GM23338 (cell line): Measurements from ENCODE around the gene GINM1. TPM values are rescaled to one million over a fixed set of nuclear protein-coding genes. Genes with fewer than 3 reads are reported as not detected.

Source experiments
- ATAC-seq: fragments of 200-7000 bp; cut with Tn5 transposase; 3 replicates; pipeline ENCODE4 v1.9.1; 2020
- DNase-seq: peaks from one replicate; pipeline ENCODE4 v3.0.0-alpha.2; 2015; ENCODE audit warnings: low spot score
- H2AFZ ChIP-seq: fragments of 200-600 bp; sonication (generic); 2 replicates; pipeline ENCODE4 v1.8.0; 2016; ENCODE audit warnings: antibody characterized with exemption, mild to moderate bottlenecking, moderate library complexity
- H3F3A ChIP-seq: fragments of 200-600 bp; sonication (generic); replicated peaks from 2 replicates; pipeline ENCODE4 v1.8.0; 2017; ENCODE audit warnings: antibody characterized with exemption, mixed run types, low read depth
- H3K27ac ChIP-seq: fragments of 200-600 bp; sonication (generic); 2 replicates; pipeline ENCODE4 v1.6.1; 2016; ENCODE audit warnings: low read depth
- H3K27me3 ChIP-seq: fragments of 200-600 bp; sonication (generic); 2 replicates; pipeline ENCODE4 v1.8.0; 2016; ENCODE audit warnings: mild to moderate bottlenecking, mixed run types, moderate library complexity; ENCODE audit not compliant: insufficient read depth
- H3K36me3 ChIP-seq: fragments of 200-600 bp; sonication (generic); 2 replicates; pipeline ENCODE4 v1.8.0; 2016; ENCODE audit warnings: mild to moderate bottlenecking; ENCODE audit not compliant: insufficient read depth
- H3K4me1 ChIP-seq: fragments of 200-600 bp; sonication (generic); 2 replicates; pipeline ENCODE4 v1.8.0; 2016; ENCODE audit warnings: mild to moderate bottlenecking, moderate library complexity; ENCODE audit not compliant: insufficient read depth
- H3K4me2 ChIP-seq: fragments of 200-600 bp; sonication (generic); 2 replicates; pipeline ENCODE4 v1.7.1; 2017; ENCODE audit warnings: mixed run types
- H3K4me3 ChIP-seq: fragments of 200-600 bp; sonication (generic); 2 replicates; pipeline ENCODE4 v1.6.1; 2016; ENCODE audit warnings: mixed run types
- H3K79me2 ChIP-seq: fragments of 200-600 bp; sonication (generic); replicated peaks from 2 replicates; pipeline ENCODE4 v1.8.0; 2017; ENCODE audit warnings: mild to moderate bottlenecking; ENCODE audit not compliant: insufficient read depth
- H3K9me2 ChIP-seq: fragments of 200-600 bp; sonication (generic); 2 replicates; pipeline ENCODE4 v1.8.0; 2017; ENCODE audit not compliant: insufficient read depth
- H4K20me1 ChIP-seq: fragments of 200-600 bp; sonication (generic); replicated peaks from 2 replicates; pipeline ENCODE4 v1.8.0; 2017; ENCODE audit warnings: mild to moderate bottlenecking; ENCODE audit not compliant: insufficient read depth
- H3K27ac Mint-ChIP-seq: 2 replicates; pipeline ENCODE4 v1.8.0; 2020; ENCODE audit warnings: inconsistent platforms, mild to moderate bottlenecking, moderate library complexity, mixed read lengths
- H3K27me3 Mint-ChIP-seq: 3 replicates; pipeline ENCODE4 v1.8.0; 2022; ENCODE audit warnings: low read depth, mild to moderate bottlenecking, moderate library complexity, mixed read lengths, inconsistent platforms; ENCODE audit not compliant: insufficient read depth, poor library complexity
- H3K36me3 Mint-ChIP-seq: 3 replicates; pipeline ENCODE4 v1.8.0; 2021; ENCODE audit warnings: low read depth, mild to moderate bottlenecking, inconsistent platforms, moderate library complexity, mixed read lengths
- H3K4me1 Mint-ChIP-seq: 3 replicates; pipeline ENCODE4 v1.8.0; 2020; ENCODE audit warnings: mild to moderate bottlenecking, inconsistent platforms, mixed read lengths
- H3K4me3 Mint-ChIP-seq: 3 replicates; pipeline ENCODE4 v1.8.0; 2021; ENCODE audit warnings: moderate library complexity, mild to moderate bottlenecking, inconsistent platforms, mixed read lengths
- H3K9me3 Mint-ChIP-seq: 3 replicates; pipeline ENCODE4 v1.8.0; 2020; ENCODE audit warnings: moderate library complexity, mild to moderate bottlenecking, inconsistent platforms, mixed read lengths
- CTCF ChIP-seq, 2 experiments: fragments of 200-600 bp in 1 of 2; sonication (generic) in 1 of 2; conservative IDR thresholded peaks; 2 replicates each; pipeline versions ENCODE4 v1.5.1 to v1.6.1; 2016 to 2017; ENCODE audit warnings: antibody characterized with exemption in 2 of 2, low read depth in 2 of 2, mild to moderate bottlenecking in 2 of 2, moderate library complexity in 1 of 2
- EZH2 ChIP-seq: fragments of 200-600 bp; sonication (generic); IDR thresholded peaks from one replicate; pipeline ENCODE4 v1.8.0; 2017; ENCODE audit warnings: antibody characterized with exemption, mild to moderate bottlenecking, low read depth; ENCODE audit not compliant: unreplicated experiment
- EZH2phosphoT487 ChIP-seq: fragments of 200-600 bp; sonication (generic); IDR thresholded peaks from one replicate; pipeline ENCODE4 v1.8.1; 2018; ENCODE audit warnings: antibody characterized with exemption; ENCODE audit not compliant: unreplicated experiment
- JUNB ChIP-seq: IDR thresholded peaks from one replicate; pipeline ENCODE4 v1.6.1; 2016; ENCODE audit warnings: antibody characterized with exemption; ENCODE audit not compliant: unreplicated experiment
- NANOG ChIP-seq: IDR thresholded peaks from 2 replicates; pipeline ENCODE4 v1.6.1; 2016; ENCODE audit warnings: antibody characterized with exemption, borderline replicate concordance
- ZNF114 ChIP-seq: fragments of 250-450 bp; sonication (Bioruptor Pico); IDR thresholded peaks from 2 replicates; pipeline ENCODE4 v1.5.0; 2020; ENCODE audit warnings: mild to moderate bottlenecking, moderate library complexity
- ZNF331 ChIP-seq: fragments of 250-450 bp; sonication (Bioruptor Pico); IDR thresholded peaks from 2 replicates; pipeline ENCODE4 v1.5.0; 2020; ENCODE audit warnings: low read depth, mild to moderate bottlenecking, moderate library complexity
- ZNF462 ChIP-seq: fragments of 250-450 bp; sonication (Bioruptor Pico); IDR thresholded peaks from 2 replicates; pipeline ENCODE4 v1.5.0; 2020; ENCODE audit warnings: mild to moderate bottlenecking, moderate library complexity
- polyA plus RNA-seq: library from polyadenylated mRNA; unstranded; fragments of >200 nt; fragmentation: Nextera tagmentation; extraction: Ambion mirVana; gene quantifications from 2 replicates; pipeline ENCODE4 v1.2.1, GENCODE V29; 2016
- total RNA-seq: library from RNA; depleted of rRNA; stranded (reverse); fragments of >200 nt; shearing (Covaris generic); gene quantifications from 2 replicates; pipeline ENCODE4 v1.2.3, GENCODE V29; 2014

Gene GINM1
- total and polyA plus RNA-seq, 2 experiments from 2014 or later, result 19.2 to 24.1 TPM

- TF ChIP-seq ZNF462 (CRISPR knock-in tag) (no peak), EZH2phosphoT487 (no peak), ZNF114 (no peak), CTCF (conservative IDR thresholded peaks at IDR 0.05; ENCODE audit: low read depth in 2 of 2) (no peak), ZNF331 (no peak)
Measured at GRCh38 chr6:149551920-149552319, 14.3 kb upstream of the GINM1 start (continued).

- H2AFZ ChIP-seq, result no peak overlapping the region
- H3K27me3 ChIP-seq, result no peaks in the 10 kb centered on the region
- no peaks in the 10 kb centered on the region for H3F3A ChIP-seq
- H3K9me3 Mint-ChIP-seq, result no peaks in the 10 kb centered on the region
- no peaks in the 10 kb centered on the region for H3K79me2 ChIP-seq
- no peaks in the 10 kb centered on the region for H3K4me1 ChIP-seq
- no peaks in the 10 kb centered on the region for H3K36me3 ChIP-seq
- no peak overlapping the region for H3K27ac Mint-ChIP-seq
- H3K4me1 Mint-ChIP-seq, result no peaks in the 10 kb centered on the region
- ATAC-seq (no peak), DNase-seq (no peak)
- TF ChIP-seq EZH2 (no peak), ZNF331 (no peak), NANOG (no peak), JUNB (no peak), ZNF114 (no peak)
- H3K4me3 ChIP-seq, result no peak overlapping the region
- H3K9me2 ChIP-seq, result no peaks in the 10 kb centered on the region
- H4K20me1 ChIP-seq, result no peaks in the 10 kb centered on the region
- H3K27ac ChIP-seq, result no peak overlapping the region
- no peak overlapping the region for H3K4me3 Mint-ChIP-seq
- H3K4me2 ChIP-seq, result no peak overlapping the region
- no peaks in the 10 kb centered on the region for H3K36me3 Mint-ChIP-seq
- peaks cover 4% of the 10 kb centered on the region for H3K27me3 Mint-ChIP-seq
Measured at GRCh38 chr6:149558029-149558428, 8.1 kb upstream of the GINM1 start.
